Chondrocyte (in vitro differentiated cells): ENCODE data around the gene ZNF683. TPM values are rescaled to one million over a fixed set of nuclear protein-coding genes. Genes with fewer than 3 reads are reported as not detected.
"Not testable (repeated sequence)": the region's sequence is repeated elsewhere in the genome, so short reads cannot be mapped to it uniquely, and the experiment has no call there.

Experiments
- DNase-seq: peaks from one replicate; pipeline ENCODE4 v3.0.0; 2021; ENCODE audit warnings: mixed read lengths, low spot score
- H3K27ac Mint-ChIP-seq: one replicate; pipeline ENCODE4 v1.8.0; 2021; ENCODE audit warnings: mild to moderate bottlenecking, moderate library complexity, mixed read lengths; ENCODE audit not compliant: unreplicated experiment
- H3K27me3 Mint-ChIP-seq: 2 replicates; pipeline ENCODE4 v1.8.0; 2021; ENCODE audit warnings: low read depth, mixed read lengths
- H3K36me3 Mint-ChIP-seq: 2 replicates; pipeline ENCODE4 v1.8.0; 2021; ENCODE audit warnings: low read depth, mixed read lengths
- H3K4me1 Mint-ChIP-seq: 2 replicates; pipeline ENCODE4 v1.8.0; 2021; ENCODE audit warnings: low read depth, mild to moderate bottlenecking, mixed read lengths
- H3K4me3 Mint-ChIP-seq: one replicate; pipeline ENCODE4 v1.8.0; 2021; ENCODE audit warnings: mild to moderate bottlenecking, moderate library complexity, mixed read lengths; ENCODE audit not compliant: unreplicated experiment
- H3K9me3 Mint-ChIP-seq: 2 replicates; pipeline ENCODE4 v1.8.0; 2021; ENCODE audit warnings: low read depth, mixed read lengths
- CTCF ChIP-seq: fragments of 200-600 bp; sonication (generic); IDR thresholded peaks from 2 replicates; pipeline ENCODE4 v1.5.0; 2021; ENCODE audit warnings: antibody characterized with exemption, mild to moderate bottlenecking, moderate library complexity
- total RNA-seq: library from RNA; stranded (reverse); gene quantifications from 3 replicates; pipeline ENCODE4 v1.2.1, GENCODE V29; 2021

The ZNF683 gene
- total RNA-seq, 1 donor from 2014 or later = not detected

GRCh38 chr1:26395754-26396153, 23.2 kb upstream of the ZNF683 start:
- H3K36me3 Mint-ChIP-seq = no peaks in the 10 kb centered on the region
- H3K4me3 Mint-ChIP-seq = no peak overlapping the region
- H3K4me1 Mint-ChIP-seq = no peaks in the 10 kb centered on the region
- no peaks in the 10 kb centered on the region for H3K9me3 Mint-ChIP-seq
- no peak overlapping the region for H3K27ac Mint-ChIP-seq
- no peak for TF ChIP-seq CTCF
- no peak for DNase-seq
- peaks cover 1% of the 10 kb centered on the region for H3K27me3 Mint-ChIP-seq

GRCh38 chr1:26391450-26391849, 18.9 kb upstream of the ZNF683 start:
- TF ChIP-seq CTCF = peak; percentile 78
- Mint-ChIP-seq H3K27ac (no peak overlapping the region), H3K9me3 (no peaks in the 10 kb centered on the region), H3K36me3 (no peaks in the 10 kb centered on the region), H3K27me3 (peaks cover 1% of the 10 kb centered on the region), H3K4me3 (no peak overlapping the region), H3K4me1 (no peaks in the 10 kb centered on the region)
- no peak for DNase-seq

- Mint-ChIP-seq H3K27ac (no peak overlapping the region), H3K9me3 (no peaks in the 10 kb centered on the region), H3K4me3 (no peak overlapping the region), H3K4me1 (no peaks in the 10 kb centered on the region), H3K36me3 (no peaks in the 10 kb centered on the region), H3K27me3 (peaks cover 1% of the 10 kb centered on the region)
- TF ChIP-seq CTCF = no peak
- no peak for DNase-seq
Measured at GRCh38 chr1:26389604-26390247, 17.2 kb upstream of the ZNF683 start.

- no peak overlapping the region for H3K27ac Mint-ChIP-seq
- no peak overlapping the region for H3K4me3 Mint-ChIP-seq
- H3K4me1 Mint-ChIP-seq = no peaks in the 10 kb centered on the region
- H3K36me3 Mint-ChIP-seq = no peaks in the 10 kb centered on the region
- peaks cover 1% of the 10 kb centered on the region for H3K27me3 Mint-ChIP-seq
- no peak for TF ChIP-seq CTCF
- no peaks in the 10 kb centered on the region for H3K9me3 Mint-ChIP-seq
- DNase-seq = no peak
Measured at GRCh38 chr1:26388791-26389445, 16.4 kb upstream of the ZNF683 start.

GRCh38 chr1:26387447-26387846, 14.9 kb upstream of the ZNF683 start:
- no peak for TF ChIP-seq CTCF
- no peaks in the 10 kb centered on the region for H3K4me1 Mint-ChIP-seq
- H3K36me3 Mint-ChIP-seq = no peaks in the 10 kb centered on the region
- no peak overlapping the region for H3K4me3 Mint-ChIP-seq
- H3K27ac Mint-ChIP-seq = no peak overlapping the region
- no peak for DNase-seq
- H3K27me3 Mint-ChIP-seq = peaks cover 1% of the 10 kb centered on the region
- no peaks in the 10 kb centered on the region for H3K9me3 Mint-ChIP-seq

- H3K4me3 Mint-ChIP-seq, DNase-seq, H3K27ac Mint-ChIP-seq, H3K4me1 Mint-ChIP-seq, H3K27me3 Mint-ChIP-seq, H3K36me3 Mint-ChIP-seq, H3K9me3 Mint-ChIP-seq: not testable (repeated sequence)
Measured at GRCh38 chr1:26385063-26385462, 12.5 kb upstream of the ZNF683 start.
